OCI-LY7 (cell line): ENCODE data around the gene CLDN9. TPM values are rescaled to one million over a fixed set of nuclear protein-coding genes. Genes with fewer than 3 reads are reported as not detected.
A peak's percentile ranks its signal among the peaks of the same experiment; 100 is the strongest.

Source experiments
- BruUV-seq: library from RNA; stranded (reverse); fragments of 400-500 nt; replicated peaks from 2 replicates; lab custom pipeline; 2021; lab: Mats Ljungman, UMichigan
- CTCF ChIA-PET: fragments of 300-600 bp; sonication (Branson Sonifier 250); formaldehyde crosslinking; loops from one replicate; lab custom pipeline; 2022; ENCODE audit warnings: antibody characterized with exemption; ENCODE audit not compliant: unreplicated experiment; lab: Charles Lee
- POLR2A ChIA-PET: fragments of 300-600 bp; sonication (Branson Sonifier 250); formaldehyde crosslinking; loops from one replicate; lab custom pipeline; 2022; ENCODE audit warnings: antibody characterized with exemption; lab: Charles Lee
- DNase-seq: peaks from one replicate; pipeline ENCODE4 v3.0.0-alpha.2; 2015; ENCODE audit warnings: low spot score
- H2AFZ ChIP-seq: fragments of 200-600 bp; sonication (generic), shearing (Covaris generic); 2 replicates; pipeline ENCODE4 v1.6.1; 2014; ENCODE audit warnings: mild to moderate bottlenecking, antibody characterized with exemption, low read length, moderate library complexity
- H3K27ac ChIP-seq: fragments of 200-600 bp; sonication (generic); 2 replicates; pipeline ENCODE4 v1.5.1; 2014; ENCODE audit warnings: mixed run types, low read depth, mild to moderate bottlenecking, moderate library complexity, low read length, inconsistent platforms; ENCODE audit not compliant: poor library complexity, severe bottlenecking
- H3K36me3 ChIP-seq: fragments of 200-600 bp; sonication (generic); 2 replicates; pipeline ENCODE4 v1.6.1; 2014; ENCODE audit warnings: mild to moderate bottlenecking, antibody characterized with exemption, low read length, moderate library complexity, mixed read lengths; ENCODE audit not compliant: insufficient read depth
- H3K4me1 ChIP-seq: fragments of 200-600 bp; sonication (generic); 2 replicates; pipeline ENCODE4 v1.5.1; 2014; ENCODE audit warnings: mild to moderate bottlenecking, low read length; ENCODE audit not compliant: insufficient read depth, poor library complexity, severe bottlenecking
- H3K4me2 ChIP-seq: fragments of 200-600 bp; sonication (generic); 2 replicates; pipeline ENCODE4 v1.6.1; 2014; ENCODE audit warnings: mild to moderate bottlenecking, low read length
- H3K4me3 ChIP-seq: fragments of 200-600 bp; sonication (generic); 2 replicates; pipeline ENCODE4 v1.5.1; 2014; ENCODE audit warnings: mild to moderate bottlenecking, low read depth, low read length; ENCODE audit not compliant: poor library complexity, severe bottlenecking
- H3K79me2 ChIP-seq: fragments of 200-600 bp; sonication (generic); 2 replicates; pipeline ENCODE4 v1.6.1; 2016; ENCODE audit warnings: low read depth, mild to moderate bottlenecking, low read length, moderate library complexity, mixed read lengths; ENCODE audit not compliant: insufficient read depth
- H3K9me2 ChIP-seq: fragments of 200-600 bp; sonication (generic); 2 replicates; pipeline ENCODE4 v1.6.1; 2016; ENCODE audit warnings: mild to moderate bottlenecking, low read length, mixed read lengths; ENCODE audit not compliant: insufficient read depth
- H3K9me3 ChIP-seq: fragments of 200-600 bp; sonication (generic); 2 replicates; pipeline ENCODE4 v1.6.1; 2014; ENCODE audit warnings: mild to moderate bottlenecking, mixed run types, low read length, mixed read lengths
- H4K20me1 ChIP-seq: fragments of 200-600 bp; sonication (generic); 2 replicates; pipeline ENCODE4 v1.6.1; 2014; ENCODE audit warnings: mild to moderate bottlenecking, antibody characterized with exemption, low read length, moderate library complexity, mixed read lengths; ENCODE audit not compliant: insufficient read depth
- CTCF ChIP-seq: fragments of 200-600 bp; sonication (generic); conservative IDR thresholded peaks from 2 replicates; pipeline ENCODE4 v1.5.1; 2014; ENCODE audit warnings: mild to moderate bottlenecking, antibody characterized with exemption, low read length, moderate library complexity, mixed read lengths
- EZH2phosphoT487 ChIP-seq: fragments of 200-600 bp; sonication (generic); IDR thresholded peaks from 2 replicates; pipeline ENCODE4 v1.6.1; 2018; ENCODE audit warnings: low read depth, borderline replicate concordance, mild to moderate bottlenecking, mixed run types, antibody characterized with exemption, low read length, moderate library complexity, mixed read lengths
- intact Hi-C: fragments of 100-400 bp; cut with micrococcal nuclease; formaldehyde crosslinking; loops from one replicate; pipeline ENCODE4 v1.10.0; 2022; ENCODE audit not compliant: unreplicated experiment
- total RNA-seq, 2 experiments: library from RNA; depleted of rRNA in 1 of 2; stranded (reverse); fragments of >200 nt in 1 of 2; shearing (Covaris generic) in 1 of 2; gene quantifications; 2 replicates each; pipeline ENCODE4 v1.2.3, GENCODE V29; 2014 to 2022

Gene CLDN9
- total RNA-seq, 2 experiments from 2014 or later: 0.42 TPM; not detected in 1

GRCh38 chr16:3022684-3023414 is 10.1 kb downstream of the CLDN9 start:
- Histone ChIP-seq H3K27ac (peak overlapping the region; percentile 67), H3K4me3 (peak overlapping the region; percentile 72), H4K20me1 (no peaks in the 10 kb centered on the region), H3K9me3 (no peaks in the 10 kb centered on the region), H3K4me1 (peaks cover 39% of the 10 kb centered on the region), H2AFZ (no peak overlapping the region; the same call in 1 of the 2 replicates), H3K36me3 (peaks cover 15% of the 10 kb centered on the region), H3K4me2 (peak overlapping the region; percentile 92), H3K9me2 (no peaks in the 10 kb centered on the region), H3K79me2 (no peaks in the 10 kb centered on the region)
- intact Hi-C loops: no loop called here
- CTCF ChIA-PET: interaction anchor here (0.6 kb wide), 1 partner anchor 107 kb away, joined by 3 read pairs; no protein-coding TSS in a partner anchor
- BruUV-seq: TSS peak; percentile 94
- DNase-seq: peak; percentile 40
- POLR2A ChIA-PET: interaction anchor here (0.5 to 1.2 kb wide), 3 partner anchors 17 to 112 kb away, joined by 3 to 4 read pairs (median 4); partner anchors contain the start of gene ZNF213
- no peak for TF ChIP-seq CTCF
- no peak for TF ChIP-seq EZH2phosphoT487

DNA sequence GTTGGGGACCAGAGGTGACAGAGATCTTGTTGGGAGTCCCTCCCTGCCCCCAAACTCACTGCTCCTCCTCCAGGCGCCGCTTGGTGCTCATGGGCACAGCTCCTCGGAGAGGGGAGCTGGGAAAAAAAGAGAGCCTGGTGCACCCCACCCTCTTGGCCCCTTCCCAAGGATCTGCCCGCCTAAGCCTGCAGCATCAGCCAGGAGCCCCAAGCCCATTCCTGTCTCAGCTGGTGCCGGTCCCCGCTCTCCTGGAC is 10.6 kb downstream of the CLDN9 start:
- Histone ChIP-seq H3K79me2 (no peaks in the 10 kb centered on the region), H2AFZ (peak overlapping the region; percentile 61; the same call in 1 of the 2 replicates), H3K9me2 (no peaks in the 10 kb centered on the region), H3K4me3 (peak overlapping the region; percentile 72), H3K27ac (peak overlapping the region; percentile 67), H3K36me3 (peaks cover 16% of the 10 kb centered on the region), H3K4me1 (peaks cover 38% of the 10 kb centered on the region), H3K4me2 (peak overlapping the region; percentile 92), H4K20me1 (no peaks in the 10 kb centered on the region), H3K9me3 (no peaks in the 10 kb centered on the region)
- ChIA-PET CTCF (no interaction called here), POLR2A (interaction anchor here (0.5 to 1.2 kb wide), 2 partner anchors 51 to 112 kb away, joined by 3 to 4 read pairs; partner anchors contain the start of gene ZNF213)
- no TSS peak for BruUV-seq
- intact Hi-C loops: no loop called here
- TF ChIP-seq EZH2phosphoT487: no peak
- TF ChIP-seq CTCF: no peak
- no peak for DNase-seq
